CD14-positive monocyte (primary cell): ENCODE results near the gene PLA2G2C. TPM values are rescaled to one million over a fixed set of nuclear protein-coding genes. Genes with fewer than 3 reads are reported as not detected.
"Not testable (repeated sequence)": the region's sequence is repeated elsewhere in the genome, so short reads cannot be mapped to it uniquely, and the experiment has no call there.

Experiments
- DNase-seq, 3 donors: peaks; one replicate each; pipeline ENCODE4 v3.0.0-alpha.2; 2011 to 2022
- H2AFZ ChIP-seq: 2 replicates; pipeline ENCODE4 v1.6.0; 2012; ENCODE audit warnings: mild to moderate bottlenecking, low read depth, low read length, inconsistent platforms; ENCODE audit not compliant: insufficient read depth, poor library complexity, severe bottlenecking
- H3K27ac ChIP-seq, 2 donors: 1 replicate in 1 of 2; 2 replicates in 1 of 2; pipeline ENCODE4 v1.5.1; 2012 to 2013; ENCODE audit warnings: low read length in 2 of 2, control low read depth in 1 of 2, inconsistent platforms in 1 of 2, low read depth in 1 of 2, mild to moderate bottlenecking in 1 of 2
- H3K27me3 ChIP-seq, 2 donors: one replicate each; pipeline versions ENCODE4 v1.6.0 to v1.6.1; 2011 to 2013; ENCODE audit warnings: low read length in 2 of 2; ENCODE audit not compliant: control insufficient read depth in 2 of 2, insufficient read depth in 2 of 2
- H3K36me3 ChIP-seq, 2 donors: replicated peaks in 1 of 2; 1 replicate in 1 of 2; 2 replicates in 1 of 2; pipeline versions ENCODE4 v1.5.1 to v1.6.1; 2012 to 2013; ENCODE audit warnings: low read length in 2 of 2, control low read depth in 1 of 2, inconsistent platforms in 1 of 2, mild to moderate bottlenecking in 1 of 2; ENCODE audit not compliant: insufficient read depth in 2 of 2, control insufficient read depth in 1 of 2
- H3K4me1 ChIP-seq, 2 donors: 1 replicate in 1 of 2; 2 replicates in 1 of 2; pipeline versions ENCODE4 v1.5.1 to v1.6.1; 2012 to 2013; ENCODE audit warnings: low read length in 2 of 2, control low read depth in 1 of 2, inconsistent platforms in 1 of 2, mild to moderate bottlenecking in 1 of 2, moderate library complexity in 1 of 2; ENCODE audit not compliant: insufficient read depth in 2 of 2, control insufficient read depth in 1 of 2
- H3K4me2 ChIP-seq: replicated peaks from 2 replicates; pipeline ENCODE3; 2012; ENCODE audit warnings: low read length, moderate library complexity, mild to moderate bottlenecking; ENCODE audit not compliant: poor library complexity, severe bottlenecking; ENCODE audit errors: extremely low read depth
- H3K4me3 ChIP-seq, 3 experiments: fragments of 200-600 bp in 1 of 3; sonication (generic) in 1 of 3; replicated peaks in 1 of 3; 1 replicate in 2 of 3; 2 replicates in 1 of 3; pipeline ENCODE4 v1.5.1; 2011 to 2013; ENCODE audit warnings: low read length in 3 of 3, mild to moderate bottlenecking in 3 of 3, control low read depth in 2 of 3, low read depth in 2 of 3, inconsistent platforms in 1 of 3, moderate library complexity in 1 of 3
- H3K79me2 ChIP-seq: 2 replicates; pipeline ENCODE4 v1.6.0; 2012; ENCODE audit warnings: mild to moderate bottlenecking, control low read depth, inconsistent platforms, low read length, moderate library complexity; ENCODE audit not compliant: insufficient read depth
- H3K9ac ChIP-seq: 2 replicates; pipeline ENCODE4 v1.6.0; 2017; ENCODE audit warnings: low read length, mild to moderate bottlenecking; ENCODE audit not compliant: insufficient read depth, poor library complexity, severe bottlenecking
- H3K9me3 ChIP-seq, 2 donors: replicated peaks in 1 of 2; 1 replicate in 1 of 2; 2 replicates in 1 of 2; pipeline versions ENCODE4 v1.5.1 to v1.6.1; 2012 to 2013; ENCODE audit warnings: low read length in 2 of 2, control low read depth in 1 of 2; ENCODE audit not compliant: control insufficient read depth in 1 of 2, insufficient read depth in 1 of 2
- H4K20me1 ChIP-seq: 2 replicates; pipeline ENCODE4 v1.6.0; 2012; ENCODE audit warnings: mild to moderate bottlenecking, low read length, control low read depth, moderate library complexity; ENCODE audit not compliant: insufficient read depth
- H3K27ac Mint-ChIP-seq, 7 donors: one replicate each; pipeline ENCODE4 v1.8.0; 2020; ENCODE audit warnings: mild to moderate bottlenecking in 7 of 7, mixed read lengths in 7 of 7, moderate library complexity in 6 of 7, inconsistent platforms in 2 of 7
- H3K27me3 Mint-ChIP-seq, 3 donors: one replicate each; pipeline ENCODE4 v1.8.0; 2021 to 2022; ENCODE audit warnings: low read depth in 3 of 3, mild to moderate bottlenecking in 3 of 3, mixed read lengths in 3 of 3, moderate library complexity in 3 of 3, inconsistent platforms in 1 of 3
- H3K36me3 Mint-ChIP-seq, 2 donors: one replicate each; pipeline ENCODE4 v1.8.0; 2020; ENCODE audit warnings: mixed read lengths in 2 of 2, inconsistent platforms in 1 of 2, mild to moderate bottlenecking in 1 of 2
- H3K4me1 Mint-ChIP-seq: one replicate; pipeline ENCODE4 v1.8.0; 2020; ENCODE audit warnings: mild to moderate bottlenecking, mixed read lengths
- H3K4me3 Mint-ChIP-seq, 2 donors: one replicate each; pipeline ENCODE4 v1.8.0; 2020; ENCODE audit warnings: mild to moderate bottlenecking in 2 of 2, mixed read lengths in 2 of 2, moderate library complexity in 1 of 2
- H3K9me3 Mint-ChIP-seq, 7 donors: one replicate each; pipeline ENCODE4 v1.8.0; 2020 to 2022; ENCODE audit warnings: mixed read lengths in 7 of 7, mild to moderate bottlenecking in 6 of 7, moderate library complexity in 6 of 7, inconsistent platforms in 2 of 7
- WGBS: methylation state at CpG from one replicate; pipeline ENCODE4 v1.1.5; 2013; ENCODE audit warnings: missing lambda C conversion rate; ENCODE audit not compliant: insufficient coverage; 5-methylcytosine and 5-hydroxymethylcytosine counted together
- intact Hi-C, 2 donors: fragments of 100-400 bp; cut with micrococcal nuclease; formaldehyde crosslinking; loops; one replicate each; pipeline versions ENCODE4 v1.15.0 to v1.15.1; 2023
- polyA plus RNA-seq, 3 donors: library from polyadenylated mRNA; depleted of rRNA in 1 of 3; unstranded in 2 of 3; stranded (reverse) in 1 of 3; fragments of 300-500 nt in 2 of 3; fragments of >200 nt in 1 of 3; fragmentation: Illumina TruSeq in 2 of 3; gene quantifications; 1 replicate in 2 of 3; 2 replicates in 1 of 3; pipeline ENCODE4 v1.2.3, GENCODE V29; 2012 to 2021
- TF ChIP-seq, protein P1 (sequence below): fragments of 200-600 bp; IDR thresholded peaks from one replicate; pipeline ENCODE4 v1.8.0; 2022; ENCODE audit warnings: antibody characterized with exemption, mild to moderate bottlenecking

Gene PLA2G2C
- polyA plus RNA-seq, 3 donors: 0.07 to 0.40 TPM; not detected in 1

DNA sequence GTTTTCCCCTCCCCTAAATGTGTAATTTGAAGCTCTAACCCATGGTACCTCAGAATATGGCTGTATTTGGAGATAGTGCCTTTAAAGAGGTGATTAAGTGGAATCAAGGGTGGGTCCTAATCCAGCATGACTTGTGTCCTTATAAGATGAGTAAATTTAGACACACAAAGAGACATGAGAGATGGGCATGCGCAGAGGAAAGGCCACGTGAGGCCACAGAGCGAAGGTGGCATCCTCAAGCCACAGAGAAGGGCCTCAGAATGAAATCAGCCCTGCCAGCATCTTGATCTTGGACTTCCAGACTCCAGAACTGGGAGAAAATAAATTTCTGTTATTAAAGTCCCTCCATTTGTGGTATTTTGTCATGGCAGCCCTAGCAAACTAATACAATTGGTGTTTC, 50.1 kb downstream of the PLA2G2C start:
- WGBS: 100% methylated on average over 3 of the region's 3 CpGs
- Histone ChIP-seq H3K4me1 (no peaks in the 10 kb centered on the region), H3K36me3 (no peaks in the 10 kb centered on the region), H4K20me1 (no peaks in the 10 kb centered on the region), H2AFZ (no peak overlapping the region), H3K4me3 (no peak overlapping the region), H3K27me3 (peaks cover 0 to 2% of the 10 kb centered on the region in 2 donors), H3K9ac (no peak overlapping the region), H3K27ac (no peak overlapping the region), H3K79me2 (no peaks in the 10 kb centered on the region), H3K9me3 (no peaks in the 10 kb centered on the region), H3K4me2 (no peak overlapping the region)
- Mint-ChIP-seq H3K27ac (no peak overlapping the region), H3K9me3 (peaks cover 0 to 6% (median 4%) of the 10 kb centered on the region in 7 donors), H3K4me3 (no peak overlapping the region), H3K27me3 (peaks cover 7 to 28% (median 20%) of the 10 kb centered on the region in 3 donors), H3K4me1 (no peaks in the 10 kb centered on the region), H3K36me3 (no peaks in the 10 kb centered on the region)
- TF ChIP-seq, protein P1, sequence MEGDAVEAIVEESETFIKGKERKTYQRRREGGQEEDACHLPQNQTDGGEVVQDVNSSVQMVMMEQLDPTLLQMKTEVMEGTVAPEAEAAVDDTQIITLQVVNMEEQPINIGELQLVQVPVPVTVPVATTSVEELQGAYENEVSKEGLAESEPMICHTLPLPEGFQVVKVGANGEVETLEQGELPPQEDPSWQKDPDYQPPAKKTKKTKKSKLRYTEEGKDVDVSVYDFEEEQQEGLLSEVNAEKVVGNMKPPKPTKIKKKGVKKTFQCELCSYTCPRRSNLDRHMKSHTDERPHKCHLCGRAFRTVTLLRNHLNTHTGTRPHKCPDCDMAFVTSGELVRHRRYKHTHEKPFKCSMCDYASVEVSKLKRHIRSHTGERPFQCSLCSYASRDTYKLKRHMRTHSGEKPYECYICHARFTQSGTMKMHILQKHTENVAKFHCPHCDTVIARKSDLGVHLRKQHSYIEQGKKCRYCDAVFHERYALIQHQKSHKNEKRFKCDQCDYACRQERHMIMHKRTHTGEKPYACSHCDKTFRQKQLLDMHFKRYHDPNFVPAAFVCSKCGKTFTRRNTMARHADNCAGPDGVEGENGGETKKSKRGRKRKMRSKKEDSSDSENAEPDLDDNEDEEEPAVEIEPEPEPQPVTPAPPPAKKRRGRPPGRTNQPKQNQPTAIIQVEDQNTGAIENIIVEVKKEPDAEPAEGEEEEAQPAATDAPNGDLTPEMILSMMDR: no peak
- DNase-seq: no peak
- intact Hi-C loops: no loop called here

DNA sequence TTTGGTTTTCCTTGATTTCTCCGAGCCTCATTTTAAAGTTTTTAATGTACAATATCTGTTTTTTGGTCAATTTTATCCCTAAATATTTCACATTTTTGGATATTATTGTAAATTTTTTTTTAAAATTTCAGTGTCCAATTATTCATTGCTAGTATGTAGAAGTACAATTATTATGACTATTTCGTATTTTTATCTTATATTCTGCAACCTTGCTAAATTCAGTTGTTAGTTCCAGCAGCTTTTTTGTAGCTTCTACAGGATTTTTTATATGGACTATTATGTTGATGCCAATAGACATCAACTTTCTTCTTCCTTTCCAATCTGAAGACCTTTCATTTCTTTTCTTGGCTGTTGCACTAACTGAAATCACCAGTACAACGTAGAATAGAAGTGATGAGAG, 51.3 kb downstream of the PLA2G2C start:
- no peak for DNase-seq
- Histone ChIP-seq H3K4me2 (no peak overlapping the region), H3K9me3 (no peaks in the 10 kb centered on the region), H3K4me3 (no peak overlapping the region), H3K27ac (no peak overlapping the region), H4K20me1 (no peaks in the 10 kb centered on the region), H3K4me1 (no peaks in the 10 kb centered on the region), H3K36me3 (no peaks in the 10 kb centered on the region), H3K9ac (no peak overlapping the region), H2AFZ (no peak overlapping the region), H3K27me3 (peaks cover 0 to 2% of the 10 kb centered on the region in 2 donors), H3K79me2 (no peaks in the 10 kb centered on the region)
- peaks cover 0 to 15% (median 9%) of the 10 kb centered on the region in 7 donors for H3K9me3 Mint-ChIP-seq
- no peaks in the 10 kb centered on the region for H3K4me1 Mint-ChIP-seq
- no peaks in the 10 kb centered on the region for H3K36me3 Mint-ChIP-seq
- TF ChIP-seq, protein P1: no peak
- intact Hi-C loops: no loop called here
- no peak overlapping the region for H3K4me3 Mint-ChIP-seq
- H3K27ac Mint-ChIP-seq: no peak overlapping the region
- no CpG with 5 or more reads among the region's 3 CpGs for WGBS
- peaks cover 5 to 25% (median 20%) of the 10 kb centered on the region in 3 donors for H3K27me3 Mint-ChIP-seq

DNA sequence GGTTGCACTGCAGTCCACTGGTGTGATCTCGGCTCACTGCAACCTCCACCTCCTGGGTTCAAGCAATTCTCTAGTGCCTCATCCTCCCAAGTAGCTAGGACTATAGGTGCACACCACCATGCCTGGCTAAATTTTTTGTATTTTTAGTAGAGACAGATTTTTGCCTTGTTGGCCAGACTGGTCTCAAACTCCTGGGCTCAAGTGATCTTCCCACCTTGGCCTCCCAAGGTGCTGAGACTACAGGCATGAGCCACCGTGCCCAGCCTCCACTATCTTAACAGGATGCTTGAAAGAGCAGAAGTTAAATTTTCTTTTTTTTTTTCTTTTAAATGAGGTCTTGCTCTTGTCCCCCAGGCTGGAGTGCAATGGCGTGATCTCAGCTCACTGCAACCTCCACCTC, 55.8 kb downstream of the PLA2G2C start:
- H3K9me3 ChIP-seq, H3K79me2 ChIP-seq, DNase-seq, H3K27ac ChIP-seq, H2AFZ ChIP-seq, H3K36me3 ChIP-seq, intact Hi-C loops, H3K4me2 ChIP-seq, H3K27ac Mint-ChIP-seq, H3K27me3 ChIP-seq, H3K9ac ChIP-seq, H3K4me3 Mint-ChIP-seq, H4K20me1 ChIP-seq, H3K36me3 Mint-ChIP-seq, H3K4me3 ChIP-seq: not testable (repeated sequence)
- peaks cover 7 to 14% of the 10 kb centered on the region in 2 donors for H3K4me1 ChIP-seq
- Mint-ChIP-seq H3K27me3 (peaks cover 5 to 16% (median 15%) of the 10 kb centered on the region in 3 donors), H3K4me1 (peaks cover 16% of the 10 kb centered on the region), H3K9me3 (peaks cover 2 to 23% (median 17%) of the 10 kb centered on the region in 7 donors)
- WGBS: no CpG with 5 or more reads among the region's 3 CpGs
